Prostate gland (tissue), 2 donors: Measurements from ENCODE around the gene EEF1AKMT3.

ENCODE experiments used
- CTCF ChIP-seq, 4 experiments: fragments of 200-600 bp in 2 of 4; fragments of 450-650 bp in 2 of 4; sonication (generic) in 2 of 4; IDR thresholded peaks; 1 replicate in 3 of 4; 2 replicates in 1 of 4; pipeline ENCODE4 v1.5.1; 2016 to 2019; ENCODE audit warnings: antibody characterized with exemption in 4 of 4, mild to moderate bottlenecking in 2 of 4, moderate library complexity in 2 of 4
- POLR2AphosphoS5 ChIP-seq: sonication (generic); formaldehyde crosslinking; IDR thresholded peaks from one replicate; pipeline ENCODE4 v1.6.1; 2017; ENCODE audit warnings: antibody characterized with exemption

GRCh38 chr12:57741844-57742738, 30.3 kb upstream of the EEF1AKMT3 start:
- TF ChIP-seq CTCF (IDR thresholded peaks at IDR 0.05) (peak in 1 of 4 experiments; percentile 8), POLR2AphosphoS5 (no peak)
